Measurements from ENCODE around the gene RBP4.

GRCh38 chr10:93573051-93573909 lies 27.8 kb downstream of the RBP4 start:
- TF ChIP-seq CTCF (IDR thresholded peaks at IDR 0.05) (no peak), POLR2A (IDR thresholded peaks at IDR 0.05) (no peak)

All from adrenal gland (tissue), 5 donors.